Ishikawa (cell line): ENCODE results near the gene HRCT1.

Experiments
- CEBPB ChIP-seq: IDR thresholded peaks from 2 replicates; pipeline ENCODE4 v1.6.1; 2012
- CREB1 ChIP-seq: IDR thresholded peaks from 2 replicates; pipeline ENCODE4 v1.6.1; 2012; ENCODE audit warnings: low read depth
- EP300 ChIP-seq: IDR thresholded peaks from 2 replicates; pipeline ENCODE4 v1.6.1; 2012; ENCODE audit warnings: borderline replicate concordance
- FOXM1 ChIP-seq: IDR thresholded peaks from 2 replicates; pipeline ENCODE4 v1.6.1; 2012; ENCODE audit warnings: low read depth, borderline replicate concordance
- RAD21 ChIP-seq: IDR thresholded peaks from 2 replicates; pipeline ENCODE4 v1.6.1; 2012; ENCODE audit warnings: low read depth
- TAF1 ChIP-seq: IDR thresholded peaks from 2 replicates; pipeline ENCODE4 v1.6.1; 2012; ENCODE audit warnings: low read depth, mild to moderate bottlenecking
- TCF12 ChIP-seq: IDR thresholded peaks from 2 replicates; pipeline ENCODE4 v1.6.1; 2012; ENCODE audit warnings: low read depth
- YY1 ChIP-seq: IDR thresholded peaks from 2 replicates; pipeline ENCODE4 v1.6.1; 2012; ENCODE audit warnings: low read depth
- ZBTB7A ChIP-seq: IDR thresholded peaks from 2 replicates; pipeline ENCODE4 v1.6.1; 2012; ENCODE audit warnings: low read depth
- TF ChIP-seq, protein P1 (sequence below): IDR thresholded peaks from 2 replicates; pipeline ENCODE4 v1.6.1; 2012
- TF ChIP-seq, protein P2 (sequence below): IDR thresholded peaks from 2 replicates; pipeline ENCODE4 v1.6.1; 2012

DNA sequence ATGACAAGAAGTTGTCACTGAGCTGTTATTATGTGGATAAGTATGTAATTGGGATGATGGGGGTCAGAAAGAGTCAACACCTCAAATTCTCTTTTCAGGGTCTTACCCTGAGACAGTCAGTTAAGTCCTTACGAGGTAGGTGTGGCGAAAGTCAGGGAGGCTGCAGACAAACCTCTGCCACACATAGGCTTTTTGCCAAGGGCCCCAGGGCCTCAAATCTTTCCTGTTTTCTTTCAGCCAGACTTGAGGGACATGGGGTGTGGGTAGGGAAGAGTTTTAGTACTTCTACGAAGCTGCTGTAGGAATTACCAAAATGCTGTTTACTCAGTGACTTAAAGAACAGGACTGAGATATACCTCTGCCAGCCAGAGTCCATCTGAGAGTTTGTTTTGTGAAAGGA is 38.2 kb downstream of the HRCT1 start:
- TF ChIP-seq TCF12 (no peak), YY1 (no peak), ZBTB7A (no peak), EP300 (no peak), TAF1 (no peak), FOXM1 (no peak), RAD21 (no peak), CREB1 (no peak), CEBPB (no peak)
- TF ChIP-seq, protein P1, sequence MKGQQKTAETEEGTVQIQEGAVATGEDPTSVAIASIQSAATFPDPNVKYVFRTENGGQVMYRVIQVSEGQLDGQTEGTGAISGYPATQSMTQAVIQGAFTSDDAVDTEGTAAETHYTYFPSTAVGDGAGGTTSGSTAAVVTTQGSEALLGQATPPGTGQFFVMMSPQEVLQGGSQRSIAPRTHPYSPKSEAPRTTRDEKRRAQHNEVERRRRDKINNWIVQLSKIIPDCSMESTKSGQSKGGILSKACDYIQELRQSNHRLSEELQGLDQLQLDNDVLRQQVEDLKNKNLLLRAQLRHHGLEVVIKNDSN = no peak
- TF ChIP-seq, protein P2, sequence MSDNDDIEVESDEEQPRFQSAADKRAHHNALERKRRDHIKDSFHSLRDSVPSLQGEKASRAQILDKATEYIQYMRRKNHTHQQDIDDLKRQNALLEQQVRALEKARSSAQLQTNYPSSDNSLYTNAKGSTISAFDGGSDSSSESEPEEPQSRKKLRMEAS = no peak
